ENCODE measurements around the gene LTB4R.

LTB4R gene

GRCh38 chr14:24278424-24278823 is 32.9 kb upstream of the LTB4R start:
- DNase-seq (ENCODE audit: low read depth, low spot score): no peak

- no peak for DNase-seq (ENCODE audit: low read depth, low spot score)
These were observed 31.8 kb upstream of the LTB4R start for GRCh38 chr14:24279301-24280186.

- no peak for DNase-seq (ENCODE audit: low read depth, low spot score)
These were observed 30.4 kb upstream of the LTB4R start for GRCh38 chr14:24280797-24281460.

GRCh38 chr14:24281636-24282035 is 29.7 kb upstream of the LTB4R start:
- no peak for DNase-seq (ENCODE audit: low read depth, low spot score)

- DNase-seq (ENCODE audit: low read depth, low spot score): no peak
These were observed 28.6 kb upstream of the LTB4R start for GRCh38 chr14:24282736-24283135.

GRCh38 chr14:24283796-24284460 is 27.4 kb upstream of the LTB4R start:
- DNase-seq (ENCODE audit: low read depth, low spot score): no peak

GRCh38 chr14:24284501-24285035 is 26.7 kb upstream of the LTB4R start:
- DNase-seq (ENCODE audit: low read depth, low spot score): no peak

GRCh38 chr14:24285351-24285750 is 26.0 kb upstream of the LTB4R start:
- DNase-seq (ENCODE audit: low read depth, low spot score): peak; percentile 46

- no peak for DNase-seq (ENCODE audit: low read depth, low spot score)
These were observed 24.3 kb upstream of the LTB4R start for GRCh38 chr14:24286996-24287395.

- no peak for DNase-seq (ENCODE audit: low read depth, low spot score)
These were observed 21.5 kb upstream of the LTB4R start for GRCh38 chr14:24289649-24290280.

GRCh38 chr14:24290746-24291145 is 20.6 kb upstream of the LTB4R start:
- DNase-seq (ENCODE audit: low read depth, low spot score): no peak

GRCh38 chr14:24291446-24292117 is 19.7 kb upstream of the LTB4R start:
- no peak for DNase-seq (ENCODE audit: low read depth, low spot score)

GRCh38 chr14:24292118-24292807 is 19.0 kb upstream of the LTB4R start:
- DNase-seq (ENCODE audit: low read depth, low spot score): no peak

GRCh38 chr14:24293525-24293924 is 17.8 kb upstream of the LTB4R start:
- DNase-seq (ENCODE audit: low read depth, low spot score): no peak

GRCh38 chr14:24296341-24297157 is 14.8 kb upstream of the LTB4R start:
- peak; percentile 94 for DNase-seq (ENCODE audit: low read depth, low spot score)

- DNase-seq (ENCODE audit: low read depth, low spot score): peak; percentile 46
These were observed 13.9 kb upstream of the LTB4R start for GRCh38 chr14:24297190-24297964.

GRCh38 chr14:24298892-24299254 is 12.4 kb upstream of the LTB4R start:
- DNase-seq (ENCODE audit: low read depth, low spot score): peak; percentile 75

- DNase-seq (ENCODE audit: low read depth, low spot score): peak; percentile 96
These were observed 11.8 kb upstream of the LTB4R start, which contains the start of the genes DHRS1 and NOP9 for GRCh38 chr14:24299255-24300191. Gene DHRS1 (minus strand): TSS chr14:24299780. CDS start chr14:24299106, 674 bp downstream. Gene NOP9 (plus strand): TSS chr14:24299850. CDS start chr14:24299955, 105 bp downstream.

Measured in astrocyte of the hippocampus (primary cell).